Glomerular visceral epithelial cell (primary cell): ENCODE measurements around the gene CADM1.
A peak's percentile ranks its signal among the peaks of the same experiment; 100 is the strongest.

ENCODE experiments used
- DNase-seq: peaks from one replicate; pipeline ENCODE4 v3.0.0-alpha.2; 2016; ENCODE audit errors: extremely low spot score

Gene CADM1

GRCh38 chr11:115183136-115183535 lies 321.1 kb downstream of the CADM1 start:
- no peak for DNase-seq

GRCh38 chr11:115182282-115182955 lies 321.8 kb downstream of the CADM1 start:
- no peak for DNase-seq

GRCh38 chr11:115181538-115181937 lies 322.7 kb downstream of the CADM1 start:
- DNase-seq: no peak

- DNase-seq: no peak
Observed at GRCh38 chr11:115180272-115180671, 323.9 kb downstream of the CADM1 start.

GRCh38 chr11:115179636-115180035 lies 324.6 kb downstream of the CADM1 start:
- DNase-seq: no peak

- DNase-seq: no peak
Observed at GRCh38 chr11:115178705-115179104, 325.5 kb downstream of the CADM1 start.

GRCh38 chr11:115173136-115173535 lies 331.1 kb downstream of the CADM1 start:
- no peak for DNase-seq

- DNase-seq: peak; percentile 35
Observed at GRCh38 chr11:115170133-115170815, 333.9 kb downstream of the CADM1 start.

- no peak for DNase-seq
Observed at GRCh38 chr11:115169251-115169650, 335.0 kb downstream of the CADM1 start.

- DNase-seq: no peak
Observed at GRCh38 chr11:115168686-115169085, 335.5 kb downstream of the CADM1 start.

GRCh38 chr11:115168229-115168671 lies 336.0 kb downstream of the CADM1 start:
- DNase-seq: no peak

- no peak for DNase-seq
Observed at GRCh38 chr11:115167456-115167855, 336.8 kb downstream of the CADM1 start.

GRCh38 chr11:115166820-115167219 lies 337.4 kb downstream of the CADM1 start:
- no peak for DNase-seq

- no peak for DNase-seq
Observed at GRCh38 chr11:115164774-115165173, 339.4 kb downstream of the CADM1 start.

- no peak for DNase-seq
Observed at GRCh38 chr11:115162919-115163318, 341.3 kb downstream of the CADM1 start.

GRCh38 chr11:115161876-115162275 lies 342.3 kb downstream of the CADM1 start:
- no peak for DNase-seq

- no peak for DNase-seq
Observed at GRCh38 chr11:115159207-115159606, 345.0 kb downstream of the CADM1 start.

- DNase-seq: no peak
Observed at GRCh38 chr11:115158053-115158452, 346.2 kb downstream of the CADM1 start.

- no peak for DNase-seq
Observed at GRCh38 chr11:115157247-115157646, 347.0 kb downstream of the CADM1 start.

GRCh38 chr11:115155978-115156377 lies 348.2 kb downstream of the CADM1 start:
- no peak for DNase-seq

GRCh38 chr11:115155320-115155719 lies 348.9 kb downstream of the CADM1 start:
- no peak for DNase-seq

GRCh38 chr11:115154355-115154736 lies 349.9 kb downstream of the CADM1 start:
- DNase-seq: no peak

- DNase-seq: no peak
Observed at GRCh38 chr11:115153731-115154354, 350.4 kb downstream of the CADM1 start.
